DMS53 treated with DMSO at 0.1 percent for 48 hours (cell line): ENCODE data around the gene PROSER2.

Experiments used
- DNase-seq: peaks from one replicate; lab custom pipeline; 2025; ENCODE audit not compliant: unreplicated experiment; lab: John Stamatoyannopoulos, UW

PROSER2 gene, protein sequence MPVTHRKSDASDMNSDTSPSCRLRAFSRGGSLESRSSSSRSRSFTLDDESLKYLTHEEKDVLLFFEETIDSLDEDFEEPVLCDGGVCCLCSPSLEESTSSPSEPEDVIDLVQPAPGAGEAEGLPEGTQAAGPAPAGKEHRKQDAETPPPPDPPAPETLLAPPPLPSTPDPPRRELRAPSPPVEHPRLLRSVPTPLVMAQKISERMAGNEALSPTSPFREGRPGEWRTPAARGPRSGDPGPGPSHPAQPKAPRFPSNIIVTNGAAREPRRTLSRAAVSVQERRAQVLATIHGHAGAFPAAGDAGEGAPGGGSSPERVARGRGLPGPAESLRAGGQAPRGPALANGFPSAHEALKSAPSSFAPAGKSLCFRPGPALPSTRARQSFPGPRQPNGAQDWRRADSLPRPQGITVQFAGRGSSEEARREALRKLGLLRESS

DNA sequence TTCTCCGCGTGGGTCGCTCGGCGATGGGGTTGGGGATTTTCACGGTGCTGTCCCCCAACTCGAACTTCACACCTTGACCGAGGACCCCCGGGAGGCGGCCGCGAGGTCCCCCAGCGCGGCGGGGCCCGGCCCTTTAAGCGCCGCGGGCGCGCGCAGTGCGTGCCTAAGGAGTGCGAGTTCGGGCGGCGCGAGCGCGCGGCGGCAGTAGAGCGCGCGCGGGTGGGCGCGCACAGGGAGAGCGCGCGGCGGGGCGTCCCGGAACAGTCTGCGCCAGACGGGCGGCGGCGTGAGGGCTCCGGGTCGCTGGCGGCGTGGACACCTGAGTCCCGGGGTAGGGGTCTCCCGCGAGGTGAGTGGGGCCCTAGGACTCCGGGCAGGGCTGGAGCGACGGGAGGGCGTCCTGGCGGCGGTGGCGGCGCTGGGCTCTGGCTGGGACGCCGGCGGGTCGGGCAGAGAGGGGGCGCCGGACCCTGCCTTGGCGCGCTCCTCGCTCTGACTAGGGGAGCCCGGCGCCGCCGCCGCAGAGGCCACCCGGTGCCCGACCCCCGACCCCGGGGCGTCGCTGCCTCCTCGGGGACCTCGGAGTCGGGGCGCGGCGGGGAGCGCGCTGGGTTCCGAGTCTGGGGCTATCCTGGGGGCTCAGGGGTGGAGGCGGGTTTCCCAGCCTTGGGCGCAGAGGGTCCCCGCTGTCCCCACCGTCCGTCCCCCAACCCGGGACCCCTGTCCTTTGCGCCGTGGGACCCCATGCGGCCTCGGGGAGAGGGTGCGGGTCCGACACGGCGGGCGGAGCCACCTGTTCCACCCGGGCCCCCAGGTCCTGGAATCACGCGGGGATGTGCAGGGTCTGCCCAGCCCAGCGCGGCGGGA, at the start of gene PROSER2:
Gene PROSER2, plus strand, starts transcription at position 235 of the 867 bp plus-strand sequence. CDS start 28,722 bp downstream, outside the sequence.
- no peak for DNase-seq

DNA sequence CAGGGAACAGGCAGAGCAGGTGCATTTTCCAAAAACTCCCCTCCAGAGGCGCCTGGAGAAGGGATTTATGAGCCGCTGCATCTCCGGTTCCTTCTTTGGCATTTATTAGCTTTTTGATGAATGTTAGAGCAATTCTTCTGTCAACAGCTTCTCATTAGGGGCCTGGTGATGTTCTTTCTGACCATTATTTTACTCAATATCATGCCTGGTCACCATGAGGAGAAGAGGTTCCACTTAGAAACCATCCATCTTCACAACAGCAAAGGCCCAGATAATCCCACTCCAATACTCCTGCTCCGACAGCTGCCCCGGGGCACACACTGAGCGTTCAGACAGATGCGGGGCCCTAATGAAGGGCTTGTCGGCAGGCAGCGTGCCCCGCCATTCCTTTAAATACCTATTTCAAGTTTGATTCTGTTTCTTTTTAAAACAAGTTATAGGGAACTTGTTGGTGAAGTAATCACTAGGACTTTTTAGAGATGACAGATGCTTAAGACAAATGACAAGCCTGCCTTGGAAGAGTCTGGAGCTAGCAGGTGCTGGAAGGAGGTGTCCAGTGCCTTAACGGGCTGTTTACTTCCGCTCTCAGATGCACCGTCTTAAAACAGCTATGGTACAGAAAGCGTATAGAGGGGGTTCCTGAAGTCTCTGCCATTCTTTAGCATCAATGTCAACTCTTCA, 49.3 kb upstream of the PROSER2 start:
- DNase-seq, result no peak

GRCh38 chr10:11775412-11775811, 47.7 kb upstream of the PROSER2 start:
- DNase-seq, result no peak

- DNase-seq, result no peak
Observed at GRCh38 chr10:11776080-11776479, 47.1 kb upstream of the PROSER2 start.

DNA sequence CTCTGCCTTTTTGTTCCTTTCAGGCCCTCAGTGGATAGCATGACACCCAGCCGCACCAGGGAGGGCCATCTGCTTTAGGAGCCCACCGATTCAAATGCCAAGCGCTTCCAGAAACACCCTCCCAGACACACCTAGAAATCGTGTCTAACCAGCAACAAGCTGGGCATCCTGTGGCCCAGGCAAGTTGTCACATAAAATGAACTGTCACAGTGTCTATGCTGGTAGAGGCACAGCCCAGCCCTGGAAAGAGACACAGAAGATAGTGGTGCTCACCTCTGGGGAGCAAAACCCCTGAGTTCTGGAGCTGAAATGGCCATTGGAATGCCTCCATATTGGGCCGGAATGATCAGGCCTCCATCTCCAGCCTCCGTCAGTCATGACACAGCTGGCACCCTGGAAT, 42.0 kb upstream of the PROSER2 start:
- DNase-seq, result no peak

DNA sequence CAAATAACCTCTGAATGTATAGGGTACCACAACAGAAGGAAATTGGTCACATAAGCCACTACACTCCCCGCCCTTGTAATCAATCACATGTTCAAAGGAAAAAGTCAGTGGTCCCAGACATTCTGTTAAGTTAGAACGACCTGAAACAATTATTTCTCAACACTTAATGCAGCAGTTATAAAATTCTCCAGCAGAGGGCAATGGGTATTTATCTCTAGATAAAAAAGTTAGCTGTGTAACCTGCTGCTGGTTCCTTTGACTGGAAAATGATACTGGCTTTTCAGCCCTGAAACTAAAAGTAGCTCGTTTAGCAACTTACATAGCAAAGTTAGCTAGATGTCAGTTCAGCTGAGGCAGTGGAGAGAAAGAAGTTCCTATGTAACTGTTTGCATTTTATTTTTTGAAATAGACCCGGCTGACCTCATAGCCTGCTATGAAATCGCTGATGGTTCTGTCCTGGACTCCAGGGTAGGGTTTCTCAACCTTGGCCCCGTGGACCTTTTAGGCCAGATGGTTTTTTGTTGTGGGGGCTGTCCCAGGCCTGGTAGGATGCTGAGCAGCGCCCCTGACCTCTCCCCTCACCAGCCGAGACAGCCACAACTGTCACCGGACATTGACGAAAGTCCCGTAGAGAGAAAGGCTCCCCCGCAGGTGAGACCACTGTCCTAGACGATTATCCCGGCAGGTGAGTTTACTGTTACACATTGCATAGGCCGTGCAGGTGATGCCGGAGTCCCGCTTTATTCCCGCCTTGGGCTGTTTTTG, 40.2 kb upstream of the PROSER2 start:
- peak; percentile 61 for DNase-seq

DNA sequence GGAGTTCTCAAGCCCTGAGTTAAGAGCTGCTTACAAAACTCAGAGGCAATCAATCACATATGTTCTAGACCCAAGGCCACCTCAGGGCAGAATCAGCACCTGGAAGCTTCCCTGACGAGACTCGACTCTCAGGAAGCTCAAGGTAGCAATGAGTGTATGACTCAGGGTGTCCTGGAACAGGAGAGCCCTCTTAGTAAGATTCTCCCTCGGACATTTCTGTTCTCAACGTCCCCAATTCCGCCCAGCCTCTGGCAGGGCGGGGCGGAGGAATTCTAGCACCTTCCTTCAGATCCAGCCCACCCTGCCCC, 39.6 kb upstream of the PROSER2 start:
- DNase-seq, result no peak

DNA sequence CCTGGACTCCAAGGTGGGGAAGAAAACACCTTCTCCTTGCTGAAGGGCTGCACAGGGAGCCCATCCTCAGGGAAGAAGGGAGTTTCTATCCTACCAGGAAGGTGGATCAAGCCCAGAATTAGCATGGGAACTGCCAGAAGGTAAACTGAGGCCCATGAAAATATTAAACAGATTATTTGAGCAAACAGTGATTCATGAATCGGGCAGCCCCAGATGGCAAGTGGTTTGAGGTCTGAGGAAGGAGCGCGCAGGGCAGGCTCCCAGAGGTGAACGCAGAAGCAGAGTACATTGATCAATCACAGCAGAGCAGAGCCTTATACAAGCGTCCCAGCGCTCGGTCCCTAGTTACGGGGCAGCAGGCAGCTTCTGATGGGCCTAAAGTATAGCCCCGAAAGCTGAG, 35.8 kb upstream of the PROSER2 start:
- DNase-seq, result no peak

- peak; percentile 62 for DNase-seq
Observed at GRCh38 chr10:11787846-11788245, 35.3 kb upstream of the PROSER2 start.

GRCh38 chr10:11789306-11789705, 33.9 kb upstream of the PROSER2 start:
- no peak for DNase-seq

- DNase-seq, result no peak
Observed at GRCh38 chr10:11789956-11790355, 33.2 kb upstream of the PROSER2 start.

- peak; percentile 24 for DNase-seq
Observed at GRCh38 chr10:11793762-11794479, 29.2 kb upstream of the PROSER2 start.

DNA sequence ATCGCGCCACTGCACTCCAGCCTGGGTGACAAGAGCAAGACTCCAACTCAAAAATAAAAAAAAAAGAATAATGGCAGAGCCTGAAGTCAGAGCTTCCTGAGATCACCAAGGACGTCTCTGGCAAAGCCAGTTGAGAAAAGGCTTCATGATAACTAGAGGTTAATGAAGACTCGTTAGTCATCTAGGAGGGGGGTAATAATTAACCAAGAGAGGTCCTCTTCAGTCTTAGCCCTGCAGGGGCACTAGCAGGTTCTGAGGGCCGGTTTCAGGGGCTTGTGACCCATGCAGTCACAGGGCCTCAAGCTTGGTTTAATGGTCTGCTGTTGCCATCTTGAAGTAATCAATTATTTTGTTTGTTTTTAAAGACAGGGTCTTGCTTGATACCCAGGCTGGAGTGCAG, 28.6 kb upstream of the PROSER2 start:
- no peak for DNase-seq

DNA sequence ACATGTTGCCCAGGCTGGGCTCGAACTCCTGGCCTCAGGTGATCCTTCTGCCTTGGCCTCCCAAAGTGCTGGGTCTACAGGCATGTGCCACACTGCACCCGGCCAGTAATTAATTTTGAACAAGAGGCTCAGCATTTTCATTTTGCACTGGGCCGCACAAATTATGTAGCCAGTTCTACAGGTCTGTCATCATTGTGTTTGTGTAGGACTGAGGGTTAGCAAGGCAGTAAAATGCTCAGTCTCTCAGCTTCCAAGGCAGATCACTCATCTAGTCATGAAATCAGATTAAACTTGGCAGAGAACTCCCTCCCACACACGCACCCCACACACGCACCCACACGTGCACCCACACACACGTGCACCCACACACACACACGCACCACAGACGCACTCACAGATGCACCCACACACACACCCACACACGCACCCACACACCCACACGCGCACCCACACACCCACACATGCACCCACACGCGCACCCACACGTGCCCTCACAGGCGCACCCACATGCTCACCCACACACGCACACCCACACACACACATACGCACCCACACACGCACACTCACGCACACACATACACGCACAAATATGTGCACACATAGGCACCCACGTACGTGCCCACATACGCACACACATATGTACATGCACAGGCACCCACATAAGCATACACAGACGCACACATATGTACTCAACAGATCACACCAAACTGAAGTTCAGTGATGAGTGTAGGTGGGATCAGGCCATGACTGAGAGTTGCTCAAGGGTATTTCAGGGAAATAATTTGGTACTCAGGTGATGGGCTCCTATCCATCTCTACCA, 27.8 kb upstream of the PROSER2 start:
- no peak for DNase-seq

GRCh38 chr10:11796474-11796873, 26.7 kb upstream of the PROSER2 start:
- DNase-seq, result no peak

DNA sequence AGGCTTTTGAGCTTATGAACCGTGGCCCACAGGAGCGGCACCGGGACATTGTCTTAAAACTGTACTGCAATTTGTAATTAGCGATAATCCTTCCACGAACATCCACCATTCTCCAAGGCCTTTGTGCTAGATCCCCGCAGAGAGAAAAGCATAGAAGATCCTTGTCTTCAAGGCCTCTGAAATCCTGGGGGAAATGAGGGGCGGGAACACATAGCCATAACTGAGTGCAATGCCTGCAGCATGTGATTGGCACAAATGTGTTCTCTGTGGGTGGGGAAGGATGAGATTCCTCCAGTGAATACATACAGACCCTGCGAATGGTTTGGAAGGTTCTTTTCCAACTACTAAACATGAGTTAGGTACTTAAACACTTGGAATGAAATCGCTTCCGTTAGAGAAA, 25.9 kb upstream of the PROSER2 start:
- no peak for DNase-seq

GRCh38 chr10:11797847-11798633, 25.1 kb upstream of the PROSER2 start:
- no peak for DNase-seq

GRCh38 chr10:11798845-11799735, 24.1 kb upstream of the PROSER2 start:
- DNase-seq, result no peak
